ENCODE results near the gene GNPAT. TPM values are rescaled to one million over a fixed set of nuclear protein-coding genes. Genes with fewer than 3 reads are reported as not detected.
"Not testable (repeated sequence)": the region's sequence is repeated elsewhere in the genome, so short reads cannot be mapped to it uniquely, and the experiment has no call there.

The GNPAT gene
- polyA plus RNA-seq (2013, experiment 1 of 2; ENCODE audit: insufficient read length): 51.0 TPM
- polyA plus RNA-seq (2013, experiment 2 of 2; ENCODE audit: insufficient read length): 52.3 TPM

- DNase-seq: peak; percentile 85
Observed at GRCh38 chr1:231240883-231241735, at the start of gene GNPAT. Gene GNPAT (plus strand): TSS chr1:231241212. CDS start chr1:231241379, 167 bp downstream.

DNA sequence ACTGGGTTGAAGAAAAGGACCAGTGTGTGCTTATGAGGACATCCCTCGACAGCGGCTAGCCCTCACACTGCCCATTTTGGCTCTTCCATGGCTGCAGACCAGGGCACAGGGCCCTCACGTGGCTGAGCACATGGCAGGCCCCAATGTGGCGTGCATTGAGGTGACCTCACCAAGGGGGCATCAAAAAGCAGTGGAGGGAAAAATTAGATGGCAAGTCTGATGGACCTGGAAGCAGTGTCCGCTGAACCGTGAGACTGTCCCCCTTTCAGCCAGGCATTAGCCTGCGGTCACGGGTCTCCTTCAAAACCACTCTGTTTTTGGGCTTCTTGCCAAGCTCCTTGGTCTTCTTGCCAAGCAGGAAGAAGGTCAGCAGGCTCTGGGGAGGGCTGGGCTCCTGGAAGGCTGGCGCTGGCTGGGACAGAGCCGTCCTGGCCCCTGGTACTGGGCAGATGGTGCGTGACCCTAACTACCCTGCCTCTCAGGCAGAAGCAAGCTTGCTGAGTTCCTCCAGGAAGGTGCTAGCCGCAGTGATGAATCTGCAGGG, 48.3 kb upstream of the GNPAT start:
- DNase-seq: no peak

DNA sequence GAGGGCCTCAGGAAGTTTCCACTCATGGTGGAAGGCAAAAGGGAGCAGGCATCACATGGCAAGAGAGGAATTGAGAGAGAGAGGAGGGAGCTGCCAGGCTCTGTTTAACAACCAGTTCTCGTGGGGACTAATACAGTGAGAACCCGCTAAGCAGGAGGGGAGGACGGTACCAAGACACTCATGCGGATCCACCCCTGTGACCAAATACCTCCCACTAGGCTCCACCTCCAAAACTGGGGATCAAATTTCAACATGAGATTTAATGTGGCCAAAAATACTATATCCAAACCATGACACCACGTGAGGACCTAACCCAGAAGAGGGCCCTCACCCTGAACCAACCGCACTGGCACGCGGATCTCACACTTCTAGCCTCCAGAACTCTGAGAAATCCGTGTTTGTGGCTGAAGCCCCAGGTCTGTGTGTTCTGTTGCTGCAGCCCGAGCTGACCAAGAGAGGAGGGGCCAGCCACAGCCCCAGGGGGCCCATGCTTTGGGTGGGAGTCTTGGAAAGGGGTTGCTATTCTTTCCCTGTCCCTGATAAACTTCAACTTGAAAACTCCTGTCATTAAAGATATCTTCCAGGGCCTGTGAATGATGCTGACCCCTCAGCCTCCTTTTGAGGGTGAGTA, 47.2 kb upstream of the GNPAT start:
- DNase-seq: no peak

DNA sequence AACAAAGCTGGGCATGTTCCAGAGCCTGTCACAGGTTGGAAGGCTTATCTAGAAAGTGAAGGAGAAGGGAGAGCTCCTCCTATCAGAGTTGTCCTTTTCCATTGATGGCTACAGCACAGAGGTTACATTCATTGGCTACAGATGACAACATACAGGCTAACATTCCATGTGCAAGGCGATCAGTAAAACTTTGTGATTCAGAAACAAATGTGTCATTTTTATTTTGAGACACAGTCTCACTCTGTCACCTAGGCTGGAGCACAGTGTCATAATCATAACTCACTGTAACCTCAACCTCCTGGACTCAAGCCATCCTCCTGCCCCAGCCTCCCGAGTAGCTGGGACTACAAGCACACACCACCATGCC, 46.6 kb upstream of the GNPAT start:
- DNase-seq: no peak

- no peak for DNase-seq
Observed at GRCh38 chr1:231194843-231195516, 46.0 kb upstream of the GNPAT start.

- DNase-seq: no peak
Observed at GRCh38 chr1:231196307-231196706, 44.7 kb upstream of the GNPAT start.

GRCh38 chr1:231196728-231197127, 44.3 kb upstream of the GNPAT start:
- no peak for DNase-seq

- no peak for DNase-seq
Observed at GRCh38 chr1:231199868-231200267, 41.1 kb upstream of the GNPAT start.

DNA sequence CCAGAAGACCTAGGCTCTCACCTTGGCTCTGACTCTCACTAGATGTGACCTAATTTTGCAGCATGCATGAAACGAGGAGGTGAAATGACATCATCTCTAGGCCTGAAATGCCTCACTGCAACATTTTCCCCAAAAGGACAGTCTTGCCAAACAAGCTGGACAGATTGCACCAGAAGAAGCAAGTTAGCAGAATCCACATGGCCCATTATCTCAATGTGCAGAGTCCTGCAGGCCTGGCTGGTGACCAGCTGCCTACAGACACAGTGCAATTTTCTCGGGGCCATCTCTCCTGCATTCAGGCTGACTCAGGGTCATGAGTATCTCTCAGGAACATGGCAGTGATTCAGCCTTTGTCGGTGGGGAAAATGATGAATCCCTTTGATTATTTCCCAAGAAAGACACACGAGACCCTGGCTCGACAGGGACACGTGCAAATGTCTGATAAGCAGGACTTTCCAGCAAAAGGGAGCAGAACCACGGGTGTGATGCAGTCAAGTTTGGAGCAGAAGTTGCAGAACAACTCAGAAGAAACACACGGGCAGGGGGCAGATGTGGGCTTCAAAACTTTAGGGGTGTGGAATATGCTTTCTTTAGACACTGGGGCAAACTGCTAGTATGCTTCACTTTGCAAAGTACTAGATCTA, 40.5 kb upstream of the GNPAT start:
- DNase-seq: peak; percentile 33

- no peak for DNase-seq
Observed at GRCh38 chr1:231201375-231201978, 39.5 kb upstream of the GNPAT start.

DNA sequence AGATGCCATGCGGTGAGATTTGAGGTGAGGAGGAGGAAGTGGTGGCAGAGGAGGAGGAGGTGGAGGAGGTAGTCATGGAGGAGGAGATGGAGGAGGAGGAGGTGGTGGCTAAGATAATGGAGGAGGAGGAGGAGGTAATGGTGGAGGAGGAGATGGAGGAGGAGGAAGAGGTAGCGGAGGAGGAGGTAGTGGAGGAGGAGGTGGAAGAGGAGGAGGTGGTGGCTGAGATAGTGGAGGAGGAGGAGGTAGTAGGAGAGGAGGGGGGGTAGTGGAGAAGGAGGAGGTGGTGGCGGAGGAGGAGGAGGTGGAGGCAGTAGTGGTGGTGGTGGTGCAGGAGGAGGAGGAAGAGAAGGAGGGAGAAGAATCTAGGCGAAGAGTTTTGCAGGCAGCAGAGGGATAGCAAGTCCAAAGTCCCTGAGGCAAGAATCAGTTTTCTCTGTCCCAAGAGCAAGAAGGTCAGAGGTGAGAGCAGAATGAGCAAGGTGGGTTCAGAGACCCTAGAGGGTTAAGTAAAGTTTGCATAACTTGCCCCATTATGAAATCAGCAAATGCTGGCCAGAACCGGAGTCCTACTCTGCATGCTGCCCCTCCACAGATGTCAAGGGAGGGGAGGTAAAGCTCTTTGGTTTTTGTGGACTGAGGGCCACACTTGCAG, 38.9 kb upstream of the GNPAT start:
- DNase-seq: no peak

DNA sequence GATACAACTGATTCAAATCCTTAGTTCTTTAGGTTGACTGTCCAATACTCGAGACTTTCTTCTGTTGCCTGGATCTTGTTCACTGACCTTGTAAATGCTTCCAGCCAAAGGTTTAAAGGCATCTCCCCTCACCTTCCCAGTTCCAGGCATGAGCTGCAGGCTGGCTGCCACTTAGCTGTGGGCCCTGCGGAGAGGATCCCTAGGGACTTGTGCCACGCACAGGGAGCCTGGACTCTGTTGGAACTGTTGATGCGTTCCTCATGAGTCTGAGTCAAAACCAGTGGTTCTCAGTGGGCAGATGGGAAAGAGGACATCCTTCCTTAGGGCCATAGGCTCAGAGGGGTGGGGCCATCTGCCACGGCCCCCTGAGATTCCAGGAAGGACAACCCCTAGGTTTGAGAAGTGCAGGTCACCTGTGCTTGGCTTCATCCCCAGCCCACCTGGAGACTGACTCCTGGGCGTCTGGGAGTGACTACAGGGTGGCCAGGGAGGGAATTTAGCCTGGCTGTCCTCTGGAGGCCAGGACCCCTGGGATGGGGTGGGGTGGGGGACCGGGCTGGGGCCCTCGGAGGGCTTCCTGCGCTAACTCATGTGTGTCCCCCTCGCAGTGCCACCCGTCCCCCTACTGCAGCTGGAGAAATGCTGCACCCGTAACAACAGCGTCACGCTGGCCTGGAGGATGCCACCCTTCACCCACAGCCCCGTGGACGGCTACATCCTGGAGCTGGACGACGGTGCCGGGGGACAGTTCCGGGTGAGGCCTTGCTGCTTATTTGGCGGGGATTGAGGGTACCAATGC, 37.6 kb upstream of the GNPAT start:
- no peak for DNase-seq

DNA sequence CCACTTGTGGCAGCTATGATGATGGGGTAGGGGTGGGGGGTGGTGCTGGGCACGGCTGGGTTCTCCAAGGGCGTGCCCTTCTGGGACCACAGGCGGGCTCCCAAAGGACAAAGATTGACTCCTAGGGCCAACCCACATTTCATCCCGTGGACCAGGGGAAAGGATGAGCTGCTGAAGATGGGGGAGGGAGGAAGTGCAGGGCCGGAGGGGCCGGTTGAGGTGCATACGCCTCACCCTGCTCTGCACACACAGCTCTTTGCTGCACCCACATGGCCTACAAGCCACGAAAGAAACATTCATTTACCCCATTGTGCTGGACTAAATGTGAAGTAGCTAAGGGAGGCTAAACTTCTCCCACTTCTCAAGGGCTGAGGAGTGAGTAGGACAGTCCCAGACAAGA, 34.2 kb upstream of the GNPAT start:
- DNase-seq: peak; percentile 25

DNA sequence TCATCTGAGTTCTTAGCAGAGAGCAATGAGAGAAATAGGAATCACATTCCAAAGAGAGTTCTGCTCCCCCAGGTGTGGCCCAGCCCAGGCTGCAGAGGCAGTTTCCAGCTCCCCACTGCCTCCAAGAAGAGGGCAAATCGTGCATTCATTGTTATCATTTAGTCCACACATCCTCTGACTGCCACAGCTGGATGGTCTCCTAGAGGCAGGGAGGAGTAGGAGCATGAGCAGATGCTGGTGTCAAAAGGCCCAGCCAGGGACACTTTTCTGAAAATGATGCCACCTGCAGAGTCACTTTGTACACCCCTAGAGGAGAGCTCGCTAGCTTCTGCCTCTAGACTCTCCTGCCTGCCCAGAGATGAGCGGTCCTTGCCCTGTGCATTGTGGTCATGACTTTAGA, 33.6 kb upstream of the GNPAT start:
- DNase-seq: no peak

- no peak for DNase-seq
Observed at GRCh38 chr1:231208980-231209379, 32.0 kb upstream of the GNPAT start.

DNA sequence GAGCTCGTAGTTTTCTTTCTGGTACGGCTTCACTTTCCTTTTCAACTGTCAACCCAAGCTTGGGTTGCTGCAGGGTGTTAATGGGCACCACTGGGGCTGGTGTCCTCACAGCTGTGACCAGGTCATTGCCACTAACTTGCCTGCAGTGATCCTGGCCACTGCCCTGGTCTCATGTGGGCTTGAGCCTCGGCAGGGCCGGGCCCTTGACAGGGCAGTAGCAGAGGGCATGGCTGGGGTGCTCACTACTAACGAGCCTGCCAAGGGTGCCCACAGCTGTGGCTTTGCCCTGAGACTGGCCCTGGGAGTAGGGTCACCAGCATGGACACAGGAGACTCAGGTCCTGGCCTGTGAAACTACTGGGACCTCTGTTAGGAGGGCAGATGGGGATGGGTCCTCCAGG, 31.5 kb upstream of the GNPAT start:
- DNase-seq: no peak

GRCh38 chr1:231210126-231210525, 30.9 kb upstream of the GNPAT start:
- no peak for DNase-seq

GRCh38 chr1:231211005-231211857, 29.8 kb upstream of the GNPAT start:
- DNase-seq: peak; percentile 56

- not testable (repeated sequence) for DNase-seq
Observed at GRCh38 chr1:231212301-231212700, 28.7 kb upstream of the GNPAT start.
